Measurements from ENCODE around the gene CCNL2.
A peak's percentile ranks its signal among the peaks of the same experiment; 100 is the strongest.
"Not testable (repeated sequence)": the region's sequence is repeated elsewhere in the genome, so short reads cannot be mapped to it uniquely, and the experiment has no call there.

Gene CCNL2
- total RNA-seq: 27.5 to 89.4 (median 68.0) reads per million in 17 experiments

DNA sequence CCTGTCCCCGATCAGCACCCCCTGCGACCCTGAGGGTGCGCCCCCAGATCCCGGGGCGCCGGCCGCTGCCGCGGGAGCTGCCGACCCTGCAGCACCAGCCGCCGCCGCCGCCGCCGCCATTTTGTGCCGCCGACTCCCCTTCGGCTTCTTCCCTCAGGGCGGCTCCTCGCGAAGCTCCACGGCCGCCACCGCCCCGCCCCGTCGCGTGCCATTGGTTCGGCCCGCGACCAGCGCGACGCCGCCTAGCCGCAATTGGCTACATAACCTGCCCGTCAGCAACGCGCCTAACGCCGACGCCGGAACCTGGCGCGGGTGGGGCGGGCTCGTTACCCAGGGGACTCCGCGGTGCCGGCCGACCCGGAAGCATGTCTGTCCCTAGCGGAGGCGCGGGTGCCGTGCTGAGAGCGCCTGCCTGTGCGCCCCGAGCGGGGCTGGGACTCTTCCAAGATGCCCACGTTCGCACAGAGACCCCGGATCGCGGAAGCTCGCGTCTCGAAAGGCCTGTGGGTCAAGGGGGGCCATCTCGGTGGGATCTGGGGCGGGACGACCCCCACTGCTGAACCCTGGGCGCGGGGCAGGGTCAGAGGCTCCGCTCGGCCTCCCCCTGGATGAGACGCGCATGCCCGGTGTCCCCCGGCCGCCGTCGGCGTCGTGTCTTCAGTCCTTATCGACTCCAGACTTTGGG is at the start of gene CCNL2:
TSS of gene CCNL2 (minus strand) at position 149 of the 685 bp plus-strand sequence. CDS start at position 120, 29 bp downstream.
- DNase-seq: peak; percentile 99 to 100 (median 100)

DNA sequence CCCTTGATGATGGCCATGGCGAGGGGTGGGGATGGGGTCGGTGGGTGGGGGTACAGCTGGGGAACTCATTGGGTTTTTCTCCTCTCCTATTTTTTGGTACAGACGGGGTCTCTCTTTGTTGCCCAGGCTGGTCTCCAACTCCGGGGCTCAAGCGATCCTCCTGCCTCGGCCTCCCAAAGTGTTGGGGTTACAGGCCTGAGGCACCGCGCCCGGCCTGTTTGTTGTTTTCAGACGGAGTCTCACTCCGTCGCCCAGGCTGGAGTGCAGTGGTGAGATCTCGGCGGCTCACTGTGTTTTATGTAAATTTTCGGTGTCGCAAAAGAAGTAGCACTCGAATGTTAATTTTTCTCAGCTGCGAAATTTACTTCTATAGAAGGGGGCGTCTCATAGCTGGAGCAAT is 47.5 kb upstream of the CCNL2 start:
- not testable (repeated sequence) for DNase-seq

DNA sequence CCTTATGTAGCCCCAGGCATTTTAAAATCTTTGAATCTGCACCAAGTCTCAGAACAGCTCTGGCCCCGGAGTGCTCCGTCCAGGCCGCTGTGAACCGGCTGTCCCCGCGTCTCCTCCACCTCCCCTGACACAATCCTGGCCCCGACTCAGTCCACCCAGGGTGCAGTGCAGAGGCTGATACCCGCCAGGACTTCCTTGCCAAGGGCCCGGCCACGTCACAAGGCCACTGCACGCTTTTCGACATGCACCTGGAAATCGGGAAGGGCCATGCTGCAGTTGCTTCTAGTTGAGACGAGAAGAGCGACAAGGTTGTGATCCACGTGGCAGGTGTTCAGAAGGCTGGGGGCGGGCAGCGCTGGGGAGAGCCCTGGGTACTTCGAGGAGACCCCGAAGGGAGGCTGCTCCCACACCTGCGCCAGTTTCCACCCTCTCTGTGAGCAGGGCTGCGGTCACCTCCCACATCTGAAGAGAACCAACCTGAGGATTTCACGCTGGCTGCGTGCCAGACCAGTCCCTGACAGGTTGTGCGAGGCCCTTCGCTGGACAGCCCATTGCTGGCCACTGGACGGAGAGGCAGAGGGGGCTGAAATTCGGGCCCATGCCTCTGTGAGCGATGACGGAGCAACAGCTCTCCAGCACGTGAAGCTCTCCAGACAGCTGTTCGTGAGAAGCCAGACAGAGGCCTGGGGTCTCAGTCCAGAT is 43.1 kb upstream of the CCNL2 start:
- no peak for DNase-seq

DNA sequence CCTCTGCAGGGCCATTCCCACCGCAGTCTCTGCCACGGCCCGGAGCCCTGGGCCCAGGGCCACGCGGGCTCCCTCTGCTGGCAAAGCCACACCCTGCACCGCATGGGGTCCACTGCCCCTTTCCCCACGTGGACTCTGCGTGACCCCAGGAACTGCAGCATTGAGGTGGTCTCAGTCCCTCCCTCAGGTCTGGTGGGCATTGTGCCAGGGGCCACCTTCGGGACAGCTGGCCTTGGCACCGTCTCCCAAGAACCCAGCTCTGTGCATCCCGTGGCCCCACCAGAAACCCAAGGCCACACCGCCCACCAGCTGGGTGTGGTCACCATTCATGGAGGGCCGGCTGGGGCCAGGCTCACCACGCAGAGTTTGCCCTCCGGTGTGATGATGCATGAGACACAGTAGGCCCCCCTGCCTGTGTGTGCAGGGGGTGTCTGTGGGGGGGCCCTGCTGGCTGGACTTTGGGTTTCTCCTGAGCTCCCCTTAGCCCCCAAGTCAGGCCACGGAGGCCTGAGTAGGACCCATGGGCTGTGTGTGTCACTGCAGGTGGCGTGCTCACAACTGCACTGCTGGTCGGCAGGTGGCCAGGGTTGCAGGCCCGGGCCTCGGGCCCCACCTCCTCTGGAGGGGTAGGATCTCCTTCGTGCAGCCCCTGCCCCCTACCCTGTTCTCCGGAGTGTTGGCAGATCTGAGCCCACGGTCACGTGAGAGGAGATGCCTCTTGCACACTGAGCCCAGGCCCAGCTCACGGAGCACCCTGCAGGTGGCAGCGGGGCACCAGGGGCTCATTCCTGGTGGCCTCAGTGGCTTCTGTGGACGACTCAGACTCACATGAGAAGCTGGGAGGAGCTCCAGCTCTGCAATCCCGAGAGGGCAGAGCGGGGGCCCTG is 42.1 kb upstream of the CCNL2 start:
- DNase-seq: peak; percentile 64 to 85 (median 72)

DNA sequence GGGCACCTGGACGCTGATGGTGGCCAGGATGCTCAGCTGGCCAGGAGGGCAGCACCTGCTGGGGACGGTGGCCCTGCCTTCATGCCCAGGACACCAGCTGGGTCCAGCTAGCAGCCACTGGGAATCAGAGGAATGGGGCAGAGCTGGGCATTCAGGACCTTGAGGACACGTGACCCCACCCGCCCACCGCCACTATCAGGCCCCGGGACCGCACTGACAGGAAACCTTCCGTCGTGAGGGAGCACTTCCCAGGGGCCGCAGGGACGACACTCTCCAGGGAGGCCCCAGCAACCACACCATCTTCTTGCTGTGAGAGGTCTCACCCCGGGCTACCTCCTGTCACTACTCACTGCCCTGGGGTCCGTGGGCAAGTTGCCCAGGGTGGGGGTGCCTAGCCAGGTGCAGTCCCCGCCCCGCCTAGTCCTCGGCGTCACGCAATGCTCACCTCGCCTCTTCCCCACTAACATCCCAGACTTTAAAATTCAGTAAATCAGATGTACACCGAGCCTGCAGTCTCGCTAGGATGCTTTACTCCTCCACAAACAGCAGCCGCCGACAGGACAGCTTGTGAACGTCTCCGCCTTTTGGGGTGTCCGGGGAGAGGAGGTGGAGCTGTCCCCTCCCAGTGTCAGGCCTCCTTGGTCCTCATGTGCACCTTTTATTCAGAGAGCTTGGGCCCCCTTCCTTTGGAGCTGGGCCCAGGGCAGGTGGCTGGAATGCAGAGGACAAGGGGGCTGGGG is 41.3 kb upstream of the CCNL2 start:
- DNase-seq: no peak

DNA sequence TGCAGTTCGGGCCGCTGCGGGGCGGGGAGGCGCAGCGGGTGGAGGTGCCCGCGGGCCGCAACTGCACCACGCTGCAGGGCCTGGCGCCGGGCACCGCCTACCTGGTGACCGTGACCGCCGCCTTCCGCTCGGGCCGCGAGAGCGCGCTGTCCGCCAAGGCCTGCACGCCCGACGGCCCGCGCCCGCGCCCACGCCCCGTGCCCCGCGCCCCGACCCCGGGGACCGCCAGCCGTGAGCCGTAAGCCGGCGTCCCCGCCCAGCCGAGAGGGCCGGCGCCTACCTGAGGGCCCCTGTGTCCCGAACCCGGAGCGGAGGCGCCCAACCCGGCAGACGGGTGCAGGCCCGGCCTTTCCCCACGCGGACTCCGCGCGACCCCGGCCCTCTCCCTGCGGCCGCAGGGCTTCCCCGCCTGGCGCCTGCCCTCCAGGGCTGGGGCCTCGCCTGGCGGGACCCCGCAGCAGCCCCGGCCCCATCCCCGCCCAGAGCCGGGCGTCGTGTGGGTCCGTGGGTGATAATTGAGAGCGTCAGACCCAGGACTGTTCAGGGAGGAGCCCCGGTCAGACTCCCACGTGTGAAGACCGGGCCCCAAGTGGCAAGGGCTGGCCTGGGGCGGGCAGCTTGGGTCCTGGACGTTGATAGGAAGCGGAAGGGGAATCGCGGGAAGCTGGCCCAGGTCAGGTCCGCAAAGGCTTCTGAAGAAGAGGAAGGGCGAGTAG is 40.6 kb upstream of the CCNL2 start:
- DNase-seq: no peak

DNA sequence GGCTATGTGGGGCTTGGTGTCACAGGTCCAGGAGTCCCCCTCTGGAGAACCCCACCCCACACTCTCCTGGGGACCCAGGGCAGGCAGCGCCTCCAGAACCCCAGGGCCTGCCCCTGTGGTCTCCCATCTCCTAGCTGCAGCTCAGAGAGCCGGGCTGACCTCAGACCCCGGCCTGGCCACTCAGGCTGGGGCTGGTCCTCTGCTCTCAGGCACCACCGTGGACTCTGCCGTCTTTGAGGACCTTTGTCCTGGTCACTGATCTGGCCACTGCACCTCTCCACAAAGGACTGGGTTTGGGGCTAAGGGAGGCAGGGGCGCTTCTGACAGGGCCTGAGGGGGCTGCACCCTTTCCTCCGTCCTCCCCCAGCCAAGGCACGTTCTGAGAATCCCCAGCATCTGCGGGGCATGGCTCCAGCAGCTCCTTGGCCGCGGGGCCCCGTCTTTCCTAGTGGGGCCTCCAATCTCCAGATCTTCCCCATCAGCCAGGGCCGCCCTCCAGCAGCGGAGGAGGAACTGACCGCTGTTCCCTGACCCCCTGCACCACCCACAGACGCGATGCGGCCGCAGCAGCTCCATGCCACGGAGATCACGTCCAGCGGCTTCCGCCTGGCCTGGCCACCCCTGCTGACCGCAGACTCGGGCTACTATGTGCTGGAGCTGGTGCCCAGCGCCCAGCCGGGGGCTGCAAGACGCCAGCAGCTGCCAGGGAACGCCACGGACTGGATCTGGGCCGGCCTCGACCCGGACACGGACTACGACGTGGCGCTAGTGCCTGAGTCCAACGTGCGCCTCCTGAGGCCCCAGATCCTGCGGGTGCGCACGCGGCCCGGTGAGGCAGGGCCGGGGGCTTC is 39.6 kb upstream of the CCNL2 start:
- no peak for DNase-seq

DNA sequence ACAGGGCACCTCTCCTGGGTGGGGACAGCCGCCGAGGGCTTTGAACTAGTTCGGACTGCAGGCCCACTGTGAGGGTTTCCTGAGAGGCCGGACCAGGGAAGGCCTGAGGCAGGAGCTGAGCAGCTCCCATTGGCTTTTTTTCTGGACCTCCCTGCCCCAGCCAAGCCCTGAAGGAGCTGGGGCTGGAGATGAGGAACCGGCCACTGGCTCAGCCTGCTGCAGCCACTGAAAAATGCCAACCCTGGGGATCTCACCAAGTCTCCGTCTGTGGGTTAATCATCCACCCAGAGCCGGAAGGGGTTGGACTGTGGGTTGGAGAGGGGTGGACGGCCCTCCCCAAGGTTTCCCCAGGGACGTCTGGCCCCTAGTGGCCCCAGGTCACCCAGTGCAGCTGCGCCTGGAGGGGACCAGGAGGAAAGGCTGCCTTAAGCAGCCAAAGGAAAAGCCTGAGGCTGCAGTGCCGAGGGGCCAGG is 38.8 kb upstream of the CCNL2 start:
- peak; percentile 34 to 68 (median 54) for DNase-seq

DNA sequence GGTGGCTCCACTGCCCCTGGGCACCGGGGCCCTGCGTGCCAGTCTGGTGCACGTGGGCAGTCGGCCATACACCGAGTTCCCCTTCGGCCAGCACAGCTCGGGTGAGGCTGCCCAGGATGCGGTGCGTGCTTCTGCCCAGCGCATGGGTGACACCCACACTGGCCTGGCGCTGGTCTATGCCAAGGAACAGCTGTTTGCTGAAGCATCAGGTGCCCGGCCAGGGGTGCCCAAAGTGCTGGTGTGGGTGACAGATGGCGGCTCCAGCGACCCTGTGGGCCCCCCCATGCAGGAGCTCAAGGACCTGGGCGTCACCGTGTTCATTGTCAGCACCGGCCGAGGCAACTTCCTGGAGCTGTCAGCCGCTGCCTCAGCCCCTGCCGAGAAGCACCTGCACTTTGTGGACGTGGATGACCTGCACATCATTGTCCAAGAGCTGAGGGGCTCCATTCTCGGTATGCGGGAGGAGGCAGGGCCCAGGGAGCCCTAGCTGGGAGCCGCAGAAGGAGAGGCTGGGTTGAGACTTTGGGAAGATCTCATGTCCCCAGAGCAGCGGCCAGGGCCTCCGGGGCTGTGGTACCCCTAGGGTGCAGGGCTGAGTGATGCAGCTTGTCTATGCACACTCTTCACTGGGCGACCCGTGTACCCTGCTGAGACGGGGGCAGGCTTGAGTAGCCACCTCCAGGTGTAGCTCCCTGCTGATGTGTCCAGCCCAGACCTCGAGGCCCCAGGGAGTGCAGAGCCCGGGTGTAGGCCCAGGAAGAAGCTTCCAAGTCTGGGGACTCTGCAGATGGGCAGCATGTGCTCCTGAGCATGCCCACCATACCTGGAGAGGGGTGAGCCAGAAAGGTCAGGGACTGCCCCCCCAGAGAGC is 38.1 kb upstream of the CCNL2 start:
- DNase-seq: no peak

DNA sequence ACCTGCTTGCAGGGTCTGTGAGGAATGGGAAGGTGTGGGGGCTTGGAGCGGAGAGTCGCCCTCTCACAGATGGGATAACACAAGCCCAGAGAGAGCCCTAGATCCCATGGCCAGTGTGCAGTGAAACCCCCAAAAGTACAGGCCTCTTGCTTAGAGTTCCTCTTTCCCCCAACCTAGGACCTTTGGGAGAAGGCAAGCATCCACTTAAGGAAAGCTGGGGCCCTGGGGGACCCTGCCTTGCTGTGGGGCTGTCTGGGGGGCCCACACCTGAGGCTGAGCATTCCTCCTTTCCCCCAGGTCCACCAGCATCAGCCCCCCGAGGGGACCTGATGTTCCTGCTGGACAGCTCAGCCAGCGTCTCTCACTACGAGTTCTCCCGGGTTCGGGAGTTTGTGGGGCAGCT is 37.5 kb upstream of the CCNL2 start:
- no peak for DNase-seq

DNA sequence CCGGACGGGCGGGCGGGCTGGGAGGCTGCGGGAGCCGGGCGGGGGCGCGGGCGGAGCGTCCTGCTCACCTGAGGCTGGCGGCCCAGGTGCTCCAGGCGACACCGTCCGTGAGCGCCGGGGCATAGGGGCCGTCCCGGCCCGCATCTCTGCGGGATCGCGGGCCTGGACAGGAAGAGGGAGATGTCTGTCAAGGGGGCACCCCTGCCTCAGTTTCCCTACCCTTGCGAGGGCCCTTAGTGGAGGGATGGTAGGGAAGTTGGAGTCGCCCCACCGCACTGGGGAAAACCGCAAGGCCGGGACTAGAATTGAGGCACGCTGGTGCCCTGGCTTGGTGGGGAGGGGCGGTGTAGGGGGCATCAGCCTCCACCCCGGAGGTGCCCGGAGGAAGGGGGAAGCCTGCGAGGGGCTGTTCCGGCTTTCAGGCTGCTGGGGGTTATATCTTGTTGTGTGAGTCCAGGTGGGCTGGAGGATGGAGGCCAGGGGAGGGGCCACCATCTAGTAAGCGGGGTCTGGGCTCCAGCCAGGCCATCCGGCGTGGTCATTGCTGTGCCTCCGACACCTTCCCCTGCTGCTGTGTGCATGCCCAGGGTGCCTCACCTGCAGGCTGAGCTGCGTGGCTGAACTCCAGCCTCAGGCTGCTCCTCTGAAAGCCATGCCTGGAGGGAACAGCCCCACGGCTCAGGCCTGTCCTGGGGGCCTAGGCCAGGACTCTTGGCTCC is 36.9 kb upstream of the CCNL2 start:
- DNase-seq: no peak

DNA sequence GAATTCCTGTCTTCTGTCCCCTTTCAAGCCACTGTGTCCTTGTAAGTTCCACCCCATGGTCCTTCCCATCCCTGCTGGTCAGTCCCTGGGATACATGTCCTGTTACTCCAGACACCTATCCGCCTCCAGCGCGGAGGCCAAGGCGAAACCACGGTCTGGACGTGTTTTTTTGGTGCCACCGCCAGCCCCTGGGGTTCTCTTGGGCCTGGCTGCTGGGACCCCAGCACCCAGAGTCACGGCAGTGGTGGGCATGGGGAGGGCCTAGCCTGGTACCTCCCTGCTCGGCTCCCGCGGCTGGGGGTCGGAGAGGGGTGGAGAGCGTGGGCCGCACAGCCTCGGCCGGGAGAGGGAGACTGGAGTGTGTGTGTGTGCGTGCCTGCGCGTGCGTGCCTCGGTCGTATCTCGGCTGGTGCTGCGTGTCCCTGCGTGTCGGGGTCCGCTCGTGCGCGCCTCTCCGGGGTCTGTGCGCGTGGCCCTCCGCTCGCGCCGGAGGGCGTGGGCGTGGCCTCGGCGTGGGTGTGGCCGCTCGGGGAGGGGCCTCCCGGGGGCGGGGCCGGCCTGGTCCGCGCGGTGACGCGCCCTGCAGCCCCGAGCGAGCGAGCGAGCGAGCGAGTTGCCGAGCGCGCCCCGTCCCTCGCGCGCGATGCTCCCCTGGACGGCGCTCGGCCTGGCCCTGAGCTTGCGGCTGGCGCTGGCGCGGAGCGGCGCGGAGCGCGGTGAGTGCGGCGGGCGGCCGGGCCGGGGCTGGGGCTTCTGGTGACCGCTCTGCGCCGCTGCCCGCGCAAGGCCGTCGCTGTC is 36.2 kb upstream of the CCNL2 start, which contains the start of gene VWA1:
TSS of gene VWA1 (plus strand) at position 585 of the 798 bp plus-strand sequence. CDS start at position 644, 59 bp downstream.
- DNase-seq: peak; percentile 51 to 86 (median 64)

DNA sequence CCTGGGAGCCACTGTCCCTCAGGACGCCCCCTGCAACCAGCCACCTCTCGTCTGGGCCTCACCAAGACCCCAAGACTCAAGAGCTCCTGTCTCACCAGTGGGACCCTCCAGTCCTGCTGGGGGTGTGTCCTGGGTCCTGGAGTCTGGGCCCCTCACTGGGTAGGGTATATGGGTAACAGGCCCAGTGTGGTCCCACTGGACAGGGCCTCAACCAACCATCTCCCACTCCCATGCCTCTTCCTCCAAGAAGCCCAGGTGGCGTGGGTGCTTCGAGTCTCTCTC is 35.6 kb upstream of the CCNL2 start:
- no peak for DNase-seq

DNA sequence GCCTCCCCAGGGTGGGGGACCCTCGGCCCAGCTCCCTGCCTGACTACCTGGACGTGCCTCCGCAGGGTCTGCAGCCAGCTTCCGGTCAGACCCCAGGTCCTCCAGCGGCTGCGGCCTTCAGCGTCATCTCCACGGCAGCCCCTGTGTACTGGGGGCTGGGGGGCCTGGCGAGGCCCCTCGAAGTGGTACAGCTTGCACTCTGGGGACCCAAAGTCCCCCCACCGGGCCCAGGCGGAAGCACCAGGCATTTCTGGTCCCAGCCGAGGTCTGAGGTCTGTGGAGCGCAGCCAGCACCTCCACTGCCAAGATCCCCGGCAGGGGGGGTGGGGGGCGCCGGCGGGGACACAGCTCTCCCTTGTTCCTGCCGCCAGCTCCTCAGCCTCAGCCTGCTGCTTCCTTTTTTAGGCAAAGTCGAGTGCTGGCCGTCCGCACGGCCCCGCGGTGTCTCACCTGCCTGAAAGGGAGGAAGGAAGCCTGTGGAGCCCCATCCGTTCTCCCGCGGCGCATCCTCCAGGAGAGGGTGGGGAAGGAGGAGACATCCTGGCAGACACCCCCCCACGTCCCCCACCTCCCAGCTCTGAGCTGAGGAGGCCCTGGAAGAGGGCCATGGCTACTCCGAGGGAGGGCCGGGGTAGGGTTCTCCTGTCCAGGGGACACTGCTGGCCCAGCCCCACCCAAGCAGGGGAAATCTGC is 35.1 kb upstream of the CCNL2 start:
- DNase-seq: peak in 1 of 4 experiments; percentile 14

DNA sequence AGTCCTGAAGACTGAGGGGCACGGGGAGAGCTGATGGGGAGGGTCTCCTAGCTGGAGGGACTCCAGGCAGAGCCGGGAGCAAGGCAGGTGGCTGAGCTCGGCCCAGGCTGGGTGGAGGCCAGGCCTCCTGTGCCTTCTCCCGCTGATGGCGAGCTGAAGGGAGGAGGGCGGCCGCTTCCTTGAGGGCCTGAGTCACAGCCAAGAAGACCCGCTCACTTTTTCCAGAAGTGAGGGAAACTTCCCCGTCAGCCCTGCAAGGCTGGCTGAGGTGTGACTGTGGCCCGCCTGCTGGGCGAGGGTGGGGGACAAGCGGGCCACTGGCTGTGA is 34.6 kb upstream of the CCNL2 start:
- peak; percentile 15 to 56 (median 39) for DNase-seq

DNA sequence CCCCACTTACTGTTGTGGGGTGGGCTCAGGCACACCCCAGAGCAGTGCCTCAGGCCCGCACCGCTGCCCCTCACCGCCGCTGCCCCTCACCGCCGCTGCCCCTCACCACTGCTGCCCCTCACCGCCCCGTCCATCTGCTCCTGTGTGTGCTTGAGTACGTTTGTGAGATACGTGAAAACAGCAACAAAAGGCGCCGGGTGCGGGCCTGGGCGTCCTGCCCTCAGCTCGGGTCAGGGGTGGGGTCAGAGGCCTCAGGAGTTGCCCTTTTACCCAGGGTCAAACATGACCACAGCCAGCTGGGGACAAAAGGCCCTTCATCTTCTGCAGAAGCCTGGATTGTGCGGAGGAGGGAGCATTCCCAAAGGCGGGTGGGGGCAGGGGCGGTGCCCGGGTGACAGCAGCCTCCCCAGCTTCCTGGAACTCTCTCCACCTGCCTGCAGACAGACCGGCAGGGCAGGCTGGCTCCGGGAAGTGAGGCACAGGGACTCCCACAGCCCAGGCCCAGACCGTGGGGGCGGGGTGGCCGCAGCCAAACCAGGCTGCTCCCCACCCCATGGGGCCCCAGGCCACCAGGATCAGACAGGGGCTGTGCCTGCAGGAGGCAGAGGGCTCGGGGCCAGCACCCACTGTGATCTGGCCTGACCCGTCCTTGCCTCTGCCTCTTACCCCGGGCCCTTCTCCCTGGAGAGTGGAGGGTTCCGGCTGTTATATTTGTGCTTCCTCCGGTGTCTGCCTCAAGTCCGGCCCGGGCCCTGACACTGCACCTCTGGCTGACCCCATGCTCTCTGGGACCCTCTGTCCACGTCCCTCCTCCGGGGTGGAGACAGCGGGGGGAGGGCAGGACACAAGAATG is 34.0 kb upstream of the CCNL2 start:
- DNase-seq: peak in 1 of 4 experiments; percentile 43

Data from suppressor macrophage (primary cell).